H9 (cell line): ENCODE results near the gene PCDHGA3. TPM values are rescaled to one million over a fixed set of nuclear protein-coding genes. Genes with fewer than 3 reads are reported as not detected.

Experiments used
- DNase-seq: peaks from one replicate; pipeline ENCODE4 v3.0.0-alpha.2; 2017
- H2AFZ ChIP-seq: one replicate; pipeline ENCODE4 v1.6.1; 2013; ENCODE audit warnings: mild to moderate bottlenecking, low read length, control low read depth, moderate library complexity
- H2AK5ac ChIP-seq: 2 replicates; pipeline ENCODE4 v1.6.1; 2013; ENCODE audit warnings: low read length, control low read depth, mixed read lengths; ENCODE audit not compliant: insufficient read length
- H2BK120ac ChIP-seq: one replicate; pipeline ENCODE4 v1.6.1; 2013; ENCODE audit warnings: low read depth, mild to moderate bottlenecking, low read length, control low read depth, inconsistent platforms; ENCODE audit not compliant: poor library complexity, severe bottlenecking
- H2BK12ac ChIP-seq: 2 replicates; pipeline ENCODE4 v1.6.1; 2013; ENCODE audit warnings: low read length, control low read depth, mixed read lengths, low read depth; ENCODE audit not compliant: insufficient read length
- H2BK15ac ChIP-seq: 2 replicates; pipeline ENCODE4 v1.6.1; 2013; ENCODE audit warnings: low read depth, low read length, control low read depth
- H2BK20ac ChIP-seq: one replicate; pipeline ENCODE4 v1.6.1; 2013; ENCODE audit warnings: low read depth, mild to moderate bottlenecking, low read length, control low read depth, inconsistent platforms; ENCODE audit not compliant: poor library complexity, severe bottlenecking
- H2BK5ac ChIP-seq: 2 replicates; pipeline ENCODE4 v1.6.1; 2013; ENCODE audit warnings: low read length, control low read depth, mixed read lengths; ENCODE audit not compliant: insufficient read length
- H3K14ac ChIP-seq: 2 replicates; pipeline ENCODE4 v1.6.1; 2013; ENCODE audit warnings: low read length, control low read depth; ENCODE audit not compliant: insufficient read depth
- H3K18ac ChIP-seq: 2 replicates; pipeline ENCODE4 v1.6.1; 2013; ENCODE audit warnings: low read depth, mild to moderate bottlenecking, mixed read lengths, low read length, control low read depth; ENCODE audit not compliant: insufficient read length
- H3K23ac ChIP-seq: 2 replicates; pipeline ENCODE4 v1.6.1; 2013; ENCODE audit warnings: low read length, control low read depth, mixed read lengths, low read depth; ENCODE audit not compliant: insufficient read length
- H3K23me2 ChIP-seq: 2 replicates; pipeline ENCODE4 v1.6.1; 2013; ENCODE audit warnings: low read depth, mild to moderate bottlenecking, mixed read lengths, low read length, control low read depth; ENCODE audit not compliant: insufficient read length, poor library complexity, severe bottlenecking
- H3K27ac ChIP-seq: 2 replicates; pipeline ENCODE4 v1.5.1; 2013; ENCODE audit warnings: low read length, control low read depth, mixed read lengths, low read depth; ENCODE audit not compliant: insufficient read length
- H3K27me3 ChIP-seq: 2 replicates; pipeline ENCODE4 v1.6.1; 2013; ENCODE audit warnings: low read length, control low read depth, inconsistent platforms; ENCODE audit not compliant: insufficient read depth
- H3K4ac ChIP-seq: 2 replicates; pipeline ENCODE4 v1.6.1; 2013; ENCODE audit warnings: low read depth, mild to moderate bottlenecking, control low read depth, inconsistent platforms, low read length, moderate library complexity
- H3K4me1 ChIP-seq: 2 replicates; pipeline ENCODE4 v1.6.1; 2013; ENCODE audit warnings: low read length, control low read depth, inconsistent platforms; ENCODE audit not compliant: insufficient read depth
- H3K4me2 ChIP-seq: 2 replicates; pipeline ENCODE4 v1.6.1; 2013; ENCODE audit warnings: low read length, control low read depth, mixed read lengths; ENCODE audit not compliant: insufficient read length, insufficient read depth
- H3K56ac ChIP-seq: 2 replicates; pipeline ENCODE4 v1.6.1; 2013; ENCODE audit warnings: low read depth, mild to moderate bottlenecking, mixed read lengths, low read length, control low read depth; ENCODE audit not compliant: insufficient read length
- H3K79me1 ChIP-seq: 2 replicates; pipeline ENCODE4 v1.6.1; 2013; ENCODE audit warnings: low read depth, mild to moderate bottlenecking, moderate library complexity, low read length, control low read depth, inconsistent platforms; ENCODE audit not compliant: insufficient read depth, poor library complexity, severe bottlenecking
- H3K79me2 ChIP-seq: 2 replicates; pipeline ENCODE4 v1.6.1; 2013; ENCODE audit warnings: low read length, control low read depth, inconsistent platforms; ENCODE audit not compliant: insufficient read depth
- H3K9ac ChIP-seq: 2 replicates; pipeline ENCODE4 v1.6.1; 2013; ENCODE audit warnings: low read length, control low read depth, mixed read lengths; ENCODE audit not compliant: insufficient read length; ENCODE audit errors: extremely low read depth
- H3K9me3 ChIP-seq: one replicate; pipeline ENCODE4 v1.6.1; 2013; ENCODE audit warnings: low read depth, low read length, inconsistent platforms; ENCODE audit not compliant: control insufficient read depth
- H3T11ph ChIP-seq: one replicate; pipeline ENCODE4 v1.6.1; 2013; ENCODE audit warnings: mild to moderate bottlenecking, low read length, control low read depth, inconsistent platforms
- H4K20me1 ChIP-seq: one replicate; pipeline ENCODE4 v1.6.1; 2013; ENCODE audit not compliant: control insufficient read depth, insufficient read length, insufficient read depth
- H4K5ac ChIP-seq: 2 replicates; pipeline ENCODE4 v1.6.1; 2013; ENCODE audit warnings: low read depth, mild to moderate bottlenecking, mixed read lengths, low read length, control low read depth; ENCODE audit not compliant: insufficient read length
- H4K8ac ChIP-seq: replicated peaks from 2 replicates; pipeline ENCODE4 v1.6.1; 2013; ENCODE audit warnings: low read length, control low read depth, mixed read lengths, low read depth; ENCODE audit not compliant: insufficient read length
- H4K91ac ChIP-seq: 2 replicates; pipeline ENCODE4 v1.6.1; 2013; ENCODE audit warnings: low read depth, mild to moderate bottlenecking, moderate library complexity, mixed read lengths, low read length, control low read depth; ENCODE audit not compliant: insufficient read length
- H3K27ac Mint-ChIP-seq, 3 experiments: 2 replicates in 2 of 3; 3 replicates in 1 of 3; pipeline ENCODE4 v1.8.0; 2020 to 2021; ENCODE audit warnings: mixed read lengths in 3 of 3, mild to moderate bottlenecking in 1 of 3, moderate library complexity in 1 of 3
- H3K27me3 Mint-ChIP-seq: 2 replicates; pipeline ENCODE4 v1.8.0; 2021; ENCODE audit warnings: low read depth, mild to moderate bottlenecking, moderate library complexity, mixed read lengths
- H3K36me3 Mint-ChIP-seq, 3 experiments: 2 replicates in 2 of 3; 3 replicates in 1 of 3; pipeline ENCODE4 v1.8.0; 2020 to 2021; ENCODE audit warnings: low read depth in 3 of 3, mixed read lengths in 3 of 3; ENCODE audit not compliant: insufficient read depth in 1 of 3
- H3K4me1 Mint-ChIP-seq, 2 experiments: 2 replicates each; pipeline ENCODE4 v1.8.0; 2020; ENCODE audit warnings: mixed read lengths in 2 of 2
- H3K4me3 Mint-ChIP-seq, 2 experiments: 2 replicates in 1 of 2; 3 replicates in 1 of 2; pipeline ENCODE4 v1.8.0; 2020 to 2021; ENCODE audit warnings: mild to moderate bottlenecking in 2 of 2, mixed read lengths in 2 of 2, moderate library complexity in 1 of 2
- H3K9me3 Mint-ChIP-seq, 2 experiments: 2 replicates in 1 of 2; 3 replicates in 1 of 2; pipeline ENCODE4 v1.8.0; 2020; ENCODE audit warnings: mild to moderate bottlenecking in 2 of 2, mixed read lengths in 2 of 2, moderate library complexity in 1 of 2
- CTCF ChIP-seq: fragments of 200-600 bp; sonication (generic); conservative IDR thresholded peaks from 3 replicates; pipeline ENCODE4 v1.8.0; 2021; ENCODE audit warnings: antibody characterized with exemption, mild to moderate bottlenecking
- WGBS: extraction: QIAGEN DNeasy Blood & Tissue Kit; methylation state at CpG from one replicate; pipeline ENCODE4 v1.1.7; 2013; ENCODE audit warnings: missing lambda C conversion rate, low lambda C conversion rate, mixed read lengths; ENCODE audit not compliant: insufficient read length; ENCODE audit errors: extremely low coverage; 5-methylcytosine and 5-hydroxymethylcytosine counted together
- total RNA-seq: library from RNA; stranded (reverse); gene quantifications from 2 replicates; pipeline ENCODE4 v1.2.1, GENCODE V29; 2021

The PCDHGA3 gene
- total RNA-seq, 1 experiment from 2014 or later: 0.94 TPM

GRCh38 chr5:141342773-141343172 lies 856 bp upstream of the PCDHGA3 start:
- Mint-ChIP-seq H3K36me3 (peaks cover 17 to 52% (median 33%) of the 10 kb centered on the region in 3 experiments), H3K9me3 (peaks cover 68 to 79% of the 10 kb centered on the region in 2 experiments), H3K4me1 (peaks cover 2 to 4% of the 10 kb centered on the region in 2 experiments; a peak in 2 of 4 replicates), H3K4me3 (peak overlapping the region in 1 of 2 experiments; percentile 44; a peak in 1 of 5 replicates), H3K27me3 (peaks cover 9% of the 10 kb centered on the region), H3K27ac (no peak overlapping the region)
- no peak overlapping the region for H3K4ac ChIP-seq
- H3K14ac ChIP-seq: no peak overlapping the region
- H4K8ac ChIP-seq: no peak overlapping the region
- H2BK12ac ChIP-seq: no peak overlapping the region
- H3K4me1 ChIP-seq: no peaks in the 10 kb centered on the region
- no peak overlapping the region for H3K9ac ChIP-seq
- no peak overlapping the region for H2BK120ac ChIP-seq
- H3K18ac ChIP-seq: no peak overlapping the region
- H2AFZ ChIP-seq: no peak overlapping the region
- H3T11ph ChIP-seq: no peak overlapping the region
- no peak overlapping the region for H3K27ac ChIP-seq
- H2BK20ac ChIP-seq: no peak overlapping the region
- H4K91ac ChIP-seq: no peak overlapping the region
- no peak overlapping the region for H3K56ac ChIP-seq
- no CpG with 5 or more reads among the region's 1 CpG for WGBS
- H2BK5ac ChIP-seq: no peak overlapping the region
- no peak overlapping the region for H2BK15ac ChIP-seq
- no peak for DNase-seq
- H3K23me2 ChIP-seq: no peaks in the 10 kb centered on the region
- no peak overlapping the region for H3K23ac ChIP-seq
- H3K9me3 ChIP-seq: peaks cover 25% of the 10 kb centered on the region
- no peak for TF ChIP-seq CTCF
- H4K5ac ChIP-seq: no peak overlapping the region
- H2AK5ac ChIP-seq: no peak overlapping the region
- no peaks in the 10 kb centered on the region for H3K27me3 ChIP-seq
- H3K4me2 ChIP-seq: no peak overlapping the region
- H4K20me1 ChIP-seq: no peaks in the 10 kb centered on the region
- H3K79me2 ChIP-seq: no peaks in the 10 kb centered on the region
- H3K79me1 ChIP-seq: no peaks in the 10 kb centered on the region
